ENCODE measurements around the gene WEE2.

DNA sequence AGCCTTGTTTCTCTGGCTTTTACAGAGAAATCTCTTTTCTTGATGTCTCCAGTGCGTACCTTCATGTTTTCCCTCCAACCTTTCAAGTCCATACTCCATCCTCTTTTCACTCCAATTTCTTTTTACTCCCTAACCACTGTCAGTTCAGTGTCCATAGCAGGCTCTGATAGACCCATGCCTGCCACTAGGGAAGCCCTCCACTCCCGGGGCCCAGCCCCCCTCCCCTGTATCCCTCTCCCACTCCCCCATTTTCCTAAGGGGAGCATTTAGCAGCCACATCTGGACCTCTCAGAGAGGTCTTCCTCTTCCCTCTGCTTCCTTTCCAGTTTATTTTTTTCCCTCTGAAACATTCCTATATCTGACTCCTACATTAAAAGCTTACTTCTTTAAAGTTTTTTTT, 39.3 kb upstream of the WEE2 start:
- TF ChIP-seq EZH2 (IDR thresholded peaks at IDR 0.05) (no peak), POLR2AphosphoS5 (IDR thresholded peaks at IDR 0.05; ENCODE audit: borderline replicate concordance, low read depth, low read length) (no peak), FOXP2 (optimal IDR thresholded peaks at IDR 0.05; ENCODE audit: control extremely low read depth, extremely low read length, insufficient read depth) (no peak)

Data from SK-N-MC (cell line).